GM12891 (cell line): Measurements from ENCODE around the gene MYL6.

Experiments used
- POLR2A ChIP-seq: IDR thresholded peaks from 2 replicates; pipeline ENCODE4 v1.6.1; 2011; ENCODE audit warnings: low read depth, low read length, control low read depth
- SPI1 ChIP-seq: IDR thresholded peaks from 2 replicates; pipeline ENCODE4 v1.6.1; 2011; ENCODE audit warnings: low read depth, low read length, control low read depth
- TAF1 ChIP-seq: IDR thresholded peaks from 2 replicates; pipeline ENCODE4 v1.6.1; 2011; ENCODE audit warnings: low read depth, low read length, control low read depth

- TF ChIP-seq POLR2A (no peak), SPI1 (no peak), TAF1 (0 out of 2 replicates have a peak, but pooled peaks have one; percentile 27)
Observed at GRCh38 chr12:56129206-56129941, 28.8 kb upstream of the MYL6 start.
